GM21390 (cell line): ENCODE measurements around the gene PAM16.
"Not testable (repeated sequence)": the region's sequence is repeated elsewhere in the genome, so short reads cannot be mapped to it uniquely, and the experiment has no call there.

ENCODE experiments used
- ATAC-seq: cut with Tn5 transposase; IDR thresholded peaks from one replicate; pipeline ENCODE4 v1.9.1; 2021; ENCODE audit not compliant: unreplicated experiment

PAM16 gene

GRCh38 chr16:4350787-4351659 is at the start of gene PAM16:
PAM16 (minus strand) TSS chr16:4351321; CDS start chr16:4351234, 87 bp downstream.
- peak; percentile 83 for ATAC-seq

- ATAC-seq, result no peak
These were observed 48.0 kb upstream of the PAM16 start for GRCh38 chr16:4399001-4399730.

GRCh38 chr16:4395055-4395726 is 44.1 kb upstream of the PAM16 start:
- no peak for ATAC-seq

GRCh38 chr16:4393850-4394249 is 42.7 kb upstream of the PAM16 start:
- not testable (repeated sequence) for ATAC-seq

- ATAC-seq, result no peak
These were observed 42.1 kb upstream of the PAM16 start for GRCh38 chr16:4393240-4393600.

- no peak for ATAC-seq
These were observed 41.5 kb upstream of the PAM16 start for GRCh38 chr16:4392382-4393239.

GRCh38 chr16:4391631-4392381 is 40.7 kb upstream of the PAM16 start:
- ATAC-seq, result no peak

GRCh38 chr16:4390266-4391260 is 39.4 kb upstream of the PAM16 start:
- ATAC-seq, result no peak

- ATAC-seq, result no peak
These were observed 38.2 kb upstream of the PAM16 start for GRCh38 chr16:4389051-4389955.

GRCh38 chr16:4388271-4389021 is 37.3 kb upstream of the PAM16 start:
- no peak for ATAC-seq

GRCh38 chr16:4387781-4388180 is 36.7 kb upstream of the PAM16 start:
- no peak for ATAC-seq

GRCh38 chr16:4386951-4387565 is 35.9 kb upstream of the PAM16 start:
- ATAC-seq, result no peak

GRCh38 chr16:4386451-4386805 is 35.3 kb upstream of the PAM16 start:
- ATAC-seq, result no peak

GRCh38 chr16:4385789-4386450 is 34.8 kb upstream of the PAM16 start:
- no peak for ATAC-seq

- no peak for ATAC-seq
These were observed 34.1 kb upstream of the PAM16 start for GRCh38 chr16:4385066-4385788.
